ENCODE measurements around the gene PPP2R3C. TPM values are rescaled to one million over a fixed set of nuclear protein-coding genes. Genes with fewer than 3 reads are reported as not detected.
A peak's percentile ranks its signal among the peaks of the same experiment; 100 is the strongest.

Gene PPP2R3C
- total RNA-seq, 1 experiment from 2014 or later: 13.3 TPM

- TSS peak; percentile 57 for BruUV-seq (replicated peaks)
- intact Hi-C loops (cut with micrococcal nuclease; ENCODE audit: unreplicated experiment): loop anchor here (5.0 kb wide), 1 partner anchor 279 kb away; the partner anchor contains the start of gene NFKBIA
- Histone ChIP-seq H3K27me3 (ENCODE audit: insufficient read depth, low read depth) (no peaks in the 10 kb centered on the region), H3K36me3 (ENCODE audit: low read depth) (no peaks in the 10 kb centered on the region), H3F3A (ENCODE audit: insufficient read depth, low read depth) (peaks cover 8% of the 10 kb centered on the region; the same call in 1 of the 2 replicates), H4K20me1 (ENCODE audit: insufficient read depth) (no peaks in the 10 kb centered on the region), H3K4me2 (peak overlapping the region; percentile 89), H3K9me2 (ENCODE audit: insufficient read depth) (no peaks in the 10 kb centered on the region), H3K9me3 (ENCODE audit: insufficient read depth, low read depth) (no peaks in the 10 kb centered on the region), H2AFZ (peak overlapping the region; percentile 97), H3K27ac (peak overlapping the region; percentile 97), H3K4me1 (replicated peaks; ENCODE audit: insufficient read depth) (peaks cover 9% of the 10 kb centered on the region), H3K79me2 (ENCODE audit: low read depth) (0 out of 2 replicates have a peak, but pooled peaks cover 14% of the 10 kb centered on the region), H3K4me3 (peak overlapping the region; percentile 65)
- peak in 1 of 2 experiments; percentile 34 for DNase-seq
- POLR2A ChIA-PET (ENCODE audit: unreplicated experiment): interaction anchor here (0.6 kb wide), 1 partner anchor 537 kb away, joined by 5 read pairs; no protein-coding TSS in a partner anchor
- TF ChIP-seq EZH2 (IDR thresholded peaks at IDR 0.05; ENCODE audit: low read depth): no peak
- TF ChIP-seq CTCF (conservative IDR thresholded peaks at IDR 0.05): no peak
- CTCF ChIA-PET: interaction anchor here (0.5 kb wide), 1 partner anchor 265 kb away, joined by 3 read pairs; no protein-coding TSS in a partner anchor
Observed at GRCh38 chr14:35122696-35123387, 1.1 kb upstream of the PPP2R3C start.

GRCh38 chr14:35121026-35121886, 534 bp downstream of the PPP2R3C start:
- Histone ChIP-seq H3K27ac (peak overlapping the region; percentile 97), H3K4me3 (peak overlapping the region; percentile 65), H3K4me1 (replicated peaks; ENCODE audit: insufficient read depth) (peaks cover 9% of the 10 kb centered on the region), H3K79me2 (ENCODE audit: low read depth) (0 out of 2 replicates have a peak, but pooled peaks cover 14% of the 10 kb centered on the region), H3K36me3 (ENCODE audit: low read depth) (no peaks in the 10 kb centered on the region), H2AFZ (peak overlapping the region; percentile 97), H3F3A (ENCODE audit: insufficient read depth, low read depth) (peaks cover 8% of the 10 kb centered on the region; the same call in 1 of the 2 replicates), H4K20me1 (ENCODE audit: insufficient read depth) (no peaks in the 10 kb centered on the region), H3K9me2 (ENCODE audit: insufficient read depth) (no peaks in the 10 kb centered on the region), H3K4me2 (peak overlapping the region; percentile 89), H3K9me3 (ENCODE audit: insufficient read depth, low read depth) (no peaks in the 10 kb centered on the region), H3K27me3 (ENCODE audit: insufficient read depth, low read depth) (no peaks in the 10 kb centered on the region)
- BruUV-seq (replicated peaks): TSS peak; percentile 59
- intact Hi-C loops (cut with micrococcal nuclease; ENCODE audit: unreplicated experiment): loop anchor here (1.0 to 5.0 kb wide), 2 partner anchors 171 to 281 kb away; partner anchors contain the start of genes NFKBIA and PSMA6
- CTCF ChIA-PET: interaction anchor here (1.0 kb wide), 1 partner anchor 94 kb away, joined by 3 read pairs; no protein-coding TSS in a partner anchor
- DNase-seq: peak in 1 of 2 experiments; percentile 3
- POLR2A ChIA-PET (ENCODE audit: unreplicated experiment): interaction anchor here (0.5 to 0.7 kb wide), 5 partner anchors 37 to 421 kb away, joined by 3 to 8 read pairs (median 3); partner anchors contain the start of gene FAM177A1
- TF ChIP-seq EZH2 (IDR thresholded peaks at IDR 0.05; ENCODE audit: low read depth) (no peak), CTCF (conservative IDR thresholded peaks at IDR 0.05) (no peak)

GRCh38 chr14:35117112-35117511, 4.7 kb downstream of the PPP2R3C start:
- H3K36me3 ChIP-seq (ENCODE audit: low read depth): no peaks in the 10 kb centered on the region
- no peak for DNase-seq
- CTCF ChIA-PET: no interaction called here
- BruUV-seq (replicated peaks): no TSS peak
- peaks cover 8% of the 10 kb centered on the region; the same call in 1 of the 2 replicates for H3F3A ChIP-seq (ENCODE audit: insufficient read depth, low read depth)
- H4K20me1 ChIP-seq (ENCODE audit: insufficient read depth): no peaks in the 10 kb centered on the region
- 0 out of 2 replicates have a peak, but pooled peaks cover 5% of the 10 kb centered on the region for H3K79me2 ChIP-seq (ENCODE audit: low read depth)
- H3K27ac ChIP-seq: no peak overlapping the region
- H3K9me3 ChIP-seq (ENCODE audit: insufficient read depth, low read depth): 0 out of 2 replicates have a peak, but pooled peaks cover 3% of the 10 kb centered on the region
- H3K9me2 ChIP-seq (ENCODE audit: insufficient read depth): no peaks in the 10 kb centered on the region
- no peak overlapping the region for H3K4me3 ChIP-seq
- TF ChIP-seq EZH2 (IDR thresholded peaks at IDR 0.05; ENCODE audit: low read depth) (no peak), CTCF (conservative IDR thresholded peaks at IDR 0.05) (no peak)
- no peaks in the 10 kb centered on the region for H3K4me1 ChIP-seq (replicated peaks; ENCODE audit: insufficient read depth)
- no peak overlapping the region for H2AFZ ChIP-seq
- POLR2A ChIA-PET (ENCODE audit: unreplicated experiment): interaction anchor here (1.0 kb wide), 1 partner anchor 249 kb away, joined by 7 read pairs; no protein-coding TSS in a partner anchor
- intact Hi-C loops (cut with micrococcal nuclease; ENCODE audit: unreplicated experiment): no loop called here
- no peaks in the 10 kb centered on the region for H3K27me3 ChIP-seq (ENCODE audit: insufficient read depth, low read depth)
- H3K4me2 ChIP-seq: no peak overlapping the region

Data from PC-9 (cell line).